Uterus (tissue), 4 donors: Measurements from ENCODE around the gene CCDC148. TPM values are rescaled to one million over a fixed set of nuclear protein-coding genes. Genes with fewer than 3 reads are reported as not detected.

Source experiments
- DNase-seq, 2 donors: peaks; one replicate each; pipeline ENCODE4 v3.0.0-alpha.2; 2019 to 2020
- H3K27ac ChIP-seq, 2 donors: fragments of 200-600 bp; sonication (generic); 1 replicate in 1 of 2; 2 replicates in 1 of 2; pipeline ENCODE4 v1.5.1; 2016 to 2018
- H3K27me3 ChIP-seq, 2 donors: fragments of 200-600 bp; sonication (generic); one replicate each; pipeline ENCODE4 v1.5.1; 2018 to 2019; ENCODE audit warnings: control low read depth in 1 of 2
- H3K36me3 ChIP-seq, 2 donors: fragments of 200-600 bp; sonication (generic); one replicate each; pipeline ENCODE4 v1.5.1; 2019; ENCODE audit warnings: control low read depth in 1 of 2
- H3K4me1 ChIP-seq, 2 donors: fragments of 200-600 bp; sonication (generic); one replicate each; pipeline ENCODE4 v1.5.1; 2018 to 2019; ENCODE audit warnings: control low read depth in 1 of 2
- H3K4me3 ChIP-seq, 2 donors: fragments of 200-600 bp; sonication (generic); 1 replicate in 1 of 2; 2 replicates in 1 of 2; pipeline ENCODE4 v1.5.1; 2018 to 2019; ENCODE audit warnings: mild to moderate bottlenecking in 1 of 2
- H3K9me3 ChIP-seq, 2 donors: fragments of 200-600 bp; sonication (generic); one replicate each; pipeline ENCODE4 v1.5.1; 2019; ENCODE audit warnings: control low read depth in 1 of 2
- CTCF ChIP-seq, 4 experiments: fragments of 200-600 bp in 2 of 4; fragments of 450-650 bp in 2 of 4; sonication (generic) in 2 of 4; IDR thresholded peaks; one replicate each; pipeline ENCODE4 v1.5.1; 2016 to 2019; ENCODE audit warnings: antibody characterized with exemption in 4 of 4, mild to moderate bottlenecking in 2 of 4, moderate library complexity in 1 of 4
- POLR2A ChIP-seq, 2 donors: fragments of 450-650 bp; IDR thresholded peaks; one replicate each; pipeline ENCODE4 v1.6.1; 2016; ENCODE audit warnings: antibody characterized with exemption in 2 of 2, mild to moderate bottlenecking in 1 of 2, moderate library complexity in 1 of 2
- intact Hi-C: fragments of 100-400 bp; cut with DNase I; formaldehyde crosslinking; loops from one replicate; pipeline ENCODE4 v1.15.1; 2023; ENCODE audit warnings: low total_unique reads
- total RNA-seq, 4 donors: library from RNA; depleted of rRNA in 3 of 4; stranded (reverse); fragments of >200 nt in 3 of 4; gene quantifications; one replicate each; pipeline versions ENCODE4 v1.1.0 to v1.2.4, GENCODE V29; 2014 to 2023
- donor health status: DM: yes; HTN: yes; CAD: no.

The CCDC148 gene
- total RNA-seq, 4 donors from 2014 or later, result 0.77 to 9.7 (median 3.0) TPM; not detected in 1

- no peak for DNase-seq
- Histone ChIP-seq H3K27me3 (no peaks in the 10 kb centered on the region), H3K36me3 (no peaks in the 10 kb centered on the region), H3K9me3 (no peaks in the 10 kb centered on the region), H3K27ac (no peak overlapping the region), H3K4me3 (no peak overlapping the region), H3K4me1 (no peaks in the 10 kb centered on the region)
- TF ChIP-seq POLR2A (IDR thresholded peaks at IDR 0.05) (no peak), CTCF (IDR thresholded peaks at IDR 0.05) (no peak)
- intact Hi-C loops, result no loop called here
Measured at GRCh38 chr2:158325782-158326340, 130.7 kb downstream of the CCDC148 start.

GRCh38 chr2:158325031-158325781 lies 131.3 kb downstream of the CCDC148 start:
- H3K4me1 ChIP-seq, result no peaks in the 10 kb centered on the region
- H3K27ac ChIP-seq, result no peak overlapping the region
- TF ChIP-seq CTCF (IDR thresholded peaks at IDR 0.05), result no peak
- no peak for TF ChIP-seq POLR2A (IDR thresholded peaks at IDR 0.05)
- H3K4me3 ChIP-seq, result no peak overlapping the region
- H3K27me3 ChIP-seq, result no peaks in the 10 kb centered on the region
- no peak for DNase-seq
- intact Hi-C loops, result no loop called here
- no peaks in the 10 kb centered on the region for H3K36me3 ChIP-seq
- no peaks in the 10 kb centered on the region for H3K9me3 ChIP-seq

GRCh38 chr2:158323381-158323780 lies 133.2 kb downstream of the CCDC148 start:
- intact Hi-C loops, result no loop called here
- Histone ChIP-seq H3K4me1 (no peaks in the 10 kb centered on the region), H3K9me3 (no peaks in the 10 kb centered on the region), H3K27me3 (no peaks in the 10 kb centered on the region), H3K36me3 (no peaks in the 10 kb centered on the region), H3K4me3 (no peak overlapping the region), H3K27ac (no peak overlapping the region)
- no peak for TF ChIP-seq POLR2A (IDR thresholded peaks at IDR 0.05)
- TF ChIP-seq CTCF (IDR thresholded peaks at IDR 0.05), result no peak
- DNase-seq, result no peak

- TF ChIP-seq POLR2A (IDR thresholded peaks at IDR 0.05), result no peak
- TF ChIP-seq CTCF (IDR thresholded peaks at IDR 0.05), result no peak
- no peak for DNase-seq
- intact Hi-C loops, result no loop called here
- Histone ChIP-seq H3K9me3 (no peaks in the 10 kb centered on the region), H3K27ac (no peak overlapping the region), H3K4me1 (no peaks in the 10 kb centered on the region), H3K36me3 (no peaks in the 10 kb centered on the region), H3K4me3 (no peak overlapping the region), H3K27me3 (no peaks in the 10 kb centered on the region)
Measured at GRCh38 chr2:158321264-158321663, 135.3 kb downstream of the CCDC148 start.

GRCh38 chr2:158319269-158319668 lies 137.3 kb downstream of the CCDC148 start:
- Histone ChIP-seq H3K9me3 (no peaks in the 10 kb centered on the region), H3K4me3 (no peak overlapping the region), H3K27ac (no peak overlapping the region), H3K36me3 (no peaks in the 10 kb centered on the region), H3K4me1 (no peaks in the 10 kb centered on the region), H3K27me3 (no peaks in the 10 kb centered on the region)
- no peak for DNase-seq
- TF ChIP-seq CTCF (IDR thresholded peaks at IDR 0.05) (no peak), POLR2A (IDR thresholded peaks at IDR 0.05) (no peak)
- intact Hi-C loops, result no loop called here
